ENCODE measurements around the gene STAG3. TPM values are rescaled to one million over a fixed set of nuclear protein-coding genes. Genes with fewer than 3 reads are reported as not detected.
"Not testable (repeated sequence)": the region's sequence is repeated elsewhere in the genome, so short reads cannot be mapped to it uniquely, and the experiment has no call there.

The STAG3 gene, protein sequence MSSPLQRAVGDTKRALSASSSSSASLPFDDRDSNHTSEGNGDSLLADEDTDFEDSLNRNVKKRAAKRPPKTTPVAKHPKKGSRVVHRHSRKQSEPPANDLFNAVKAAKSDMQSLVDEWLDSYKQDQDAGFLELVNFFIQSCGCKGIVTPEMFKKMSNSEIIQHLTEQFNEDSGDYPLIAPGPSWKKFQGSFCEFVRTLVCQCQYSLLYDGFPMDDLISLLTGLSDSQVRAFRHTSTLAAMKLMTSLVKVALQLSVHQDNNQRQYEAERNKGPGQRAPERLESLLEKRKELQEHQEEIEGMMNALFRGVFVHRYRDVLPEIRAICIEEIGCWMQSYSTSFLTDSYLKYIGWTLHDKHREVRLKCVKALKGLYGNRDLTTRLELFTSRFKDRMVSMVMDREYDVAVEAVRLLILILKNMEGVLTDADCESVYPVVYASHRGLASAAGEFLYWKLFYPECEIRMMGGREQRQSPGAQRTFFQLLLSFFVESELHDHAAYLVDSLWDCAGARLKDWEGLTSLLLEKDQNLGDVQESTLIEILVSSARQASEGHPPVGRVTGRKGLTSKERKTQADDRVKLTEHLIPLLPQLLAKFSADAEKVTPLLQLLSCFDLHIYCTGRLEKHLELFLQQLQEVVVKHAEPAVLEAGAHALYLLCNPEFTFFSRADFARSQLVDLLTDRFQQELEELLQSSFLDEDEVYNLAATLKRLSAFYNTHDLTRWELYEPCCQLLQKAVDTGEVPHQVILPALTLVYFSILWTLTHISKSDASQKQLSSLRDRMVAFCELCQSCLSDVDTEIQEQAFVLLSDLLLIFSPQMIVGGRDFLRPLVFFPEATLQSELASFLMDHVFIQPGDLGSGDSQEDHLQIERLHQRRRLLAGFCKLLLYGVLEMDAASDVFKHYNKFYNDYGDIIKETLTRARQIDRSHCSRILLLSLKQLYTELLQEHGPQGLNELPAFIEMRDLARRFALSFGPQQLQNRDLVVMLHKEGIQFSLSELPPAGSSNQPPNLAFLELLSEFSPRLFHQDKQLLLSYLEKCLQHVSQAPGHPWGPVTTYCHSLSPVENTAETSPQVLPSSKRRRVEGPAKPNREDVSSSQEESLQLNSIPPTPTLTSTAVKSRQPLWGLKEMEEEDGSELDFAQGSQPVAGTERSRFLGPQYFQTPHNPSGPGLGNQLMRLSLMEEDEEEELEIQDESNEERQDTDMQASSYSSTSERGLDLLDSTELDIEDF
- polyA plus RNA-seq = 1 to 10 TPM in 1 of 3 donors, under 1 TPM in 2; 0.50 to 2.8 (median 0.72) TPM

DNA sequence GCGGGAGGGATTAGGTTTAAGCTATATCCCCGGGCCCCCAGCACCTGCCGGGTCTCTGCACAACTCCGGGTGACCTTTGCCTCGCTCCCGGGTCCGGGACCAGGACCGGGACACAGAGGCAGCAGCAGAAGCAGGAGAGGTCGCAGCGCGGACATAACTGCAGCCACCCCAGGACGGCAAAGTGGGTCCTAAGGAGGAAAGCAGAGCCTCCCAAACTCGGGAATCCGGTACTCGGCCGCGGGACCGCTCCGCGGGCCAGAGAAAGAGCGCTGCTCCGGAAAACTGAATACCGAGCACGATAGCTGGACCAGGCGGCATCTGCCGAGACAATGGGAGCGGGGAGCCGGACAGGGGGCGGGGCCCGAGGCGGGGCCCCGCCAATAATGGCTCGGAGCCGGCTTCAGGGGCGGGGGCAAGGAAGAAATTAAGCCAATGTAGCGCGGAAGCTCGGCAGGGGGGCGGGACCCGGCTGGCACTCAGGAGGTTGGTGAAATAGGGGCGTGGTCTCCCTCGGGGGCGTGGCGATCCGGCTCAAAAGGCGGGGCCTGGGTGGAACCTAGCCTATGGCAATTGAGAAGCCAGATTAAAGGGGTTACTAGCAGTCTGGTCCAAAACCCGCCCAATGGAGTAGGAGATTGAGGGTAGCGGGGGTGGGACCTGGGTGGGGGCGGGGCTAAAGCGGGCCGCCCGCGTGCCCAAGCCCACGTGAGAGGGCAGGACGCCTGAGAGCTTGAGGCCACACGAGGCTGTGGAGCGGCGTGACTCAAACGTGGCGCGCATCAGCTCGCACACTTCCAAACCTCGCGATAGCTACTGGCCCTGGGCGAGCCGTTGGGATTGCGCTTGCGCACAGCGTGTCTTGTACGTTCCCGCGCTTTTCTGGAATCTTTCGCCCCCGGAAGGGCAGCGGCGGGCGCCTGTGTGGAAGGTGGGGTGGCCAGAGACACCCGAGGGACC is at the start of gene STAG3, which contains the start of gene GPC2:
STAG3 (plus strand) TSS at position 874 of the 957 bp plus-strand sequence. CDS start 2,639 bp downstream, outside the sequence.
GPC2 (minus strand) TSS at position 337 of the 957 bp plus-strand sequence; CDS start at position 155, 182 bp downstream.
- Mint-ChIP-seq H3K9me3 (no peaks in the 10 kb centered on the region), H3K4me1 (peaks cover 27 to 29% of the 10 kb centered on the region in 2 donors), H3K27me3 (ENCODE audit: low read depth in 3 of 3) (peaks cover 0 to 7% (median 4%) of the 10 kb centered on the region in 3 donors), H3K27ac (peak within 1 kb of the TSS in 4 of 6 donors; percentile 30 to 81 (median 59)), H3K4me3 (peak within 1 kb of the TSS; percentile 71 to 83 (median 78)), H3K36me3 (no peaks in the 10 kb centered on the region)
- peak; percentile 96 for DNase-seq

DNA sequence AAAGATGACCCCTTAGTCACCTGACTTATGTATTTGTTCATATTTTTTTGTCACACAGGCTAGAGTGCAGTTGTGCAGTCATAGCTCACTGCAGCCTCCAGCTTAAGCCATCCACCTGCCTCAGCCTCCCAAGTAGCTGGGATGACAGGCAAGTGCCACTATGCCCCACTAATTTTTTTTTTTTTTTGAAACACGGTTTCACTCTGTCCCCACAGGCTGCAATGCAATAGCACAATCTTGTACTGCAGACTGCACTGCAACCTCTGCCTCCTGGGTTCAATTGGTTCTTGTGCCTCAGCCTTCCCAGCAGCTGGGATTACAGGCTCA is 49.1 kb upstream of the STAG3 start:
- H3K27ac Mint-ChIP-seq = peak overlapping the region in 1 of 6 donors; percentile 53
- no peaks in the 10 kb centered on the region for H3K36me3 Mint-ChIP-seq
- peaks cover 5 to 12% (median 8%) of the 10 kb centered on the region in 3 donors for H3K27me3 Mint-ChIP-seq (ENCODE audit: low read depth in 3 of 3)
- no peaks in the 10 kb centered on the region for H3K9me3 Mint-ChIP-seq
- H3K4me1 Mint-ChIP-seq = peaks cover 33 to 37% of the 10 kb centered on the region in 2 donors
- no peak for DNase-seq
- H3K4me3 Mint-ChIP-seq = peak overlapping the region; percentile 66 to 82 (median 77)

DNA sequence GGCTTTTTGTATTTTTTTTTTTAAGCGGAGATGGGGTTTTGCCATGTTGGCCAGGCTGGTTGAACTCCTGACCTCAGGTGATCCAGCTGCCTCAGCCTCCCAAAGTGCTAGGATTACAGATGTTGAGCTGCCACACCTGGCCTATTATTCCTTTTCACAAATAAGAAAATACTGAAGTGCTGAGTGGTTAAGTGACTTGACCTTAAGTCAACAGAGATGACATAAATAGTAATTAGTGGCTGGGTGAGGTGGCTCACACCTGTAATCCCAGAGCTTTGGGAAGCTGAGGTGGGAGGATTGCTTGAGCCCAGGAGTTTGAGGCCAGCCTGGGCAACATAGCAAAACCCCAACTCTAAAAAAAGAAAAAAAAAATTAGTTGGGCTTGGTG is 47.5 kb upstream of the STAG3 start:
- H3K27ac Mint-ChIP-seq = not testable (repeated sequence)
- H3K27me3 Mint-ChIP-seq (ENCODE audit: low read depth in 3 of 3) = peaks cover 5 to 10% (median 8%) of the 10 kb centered on the region in 3 donors

DNA sequence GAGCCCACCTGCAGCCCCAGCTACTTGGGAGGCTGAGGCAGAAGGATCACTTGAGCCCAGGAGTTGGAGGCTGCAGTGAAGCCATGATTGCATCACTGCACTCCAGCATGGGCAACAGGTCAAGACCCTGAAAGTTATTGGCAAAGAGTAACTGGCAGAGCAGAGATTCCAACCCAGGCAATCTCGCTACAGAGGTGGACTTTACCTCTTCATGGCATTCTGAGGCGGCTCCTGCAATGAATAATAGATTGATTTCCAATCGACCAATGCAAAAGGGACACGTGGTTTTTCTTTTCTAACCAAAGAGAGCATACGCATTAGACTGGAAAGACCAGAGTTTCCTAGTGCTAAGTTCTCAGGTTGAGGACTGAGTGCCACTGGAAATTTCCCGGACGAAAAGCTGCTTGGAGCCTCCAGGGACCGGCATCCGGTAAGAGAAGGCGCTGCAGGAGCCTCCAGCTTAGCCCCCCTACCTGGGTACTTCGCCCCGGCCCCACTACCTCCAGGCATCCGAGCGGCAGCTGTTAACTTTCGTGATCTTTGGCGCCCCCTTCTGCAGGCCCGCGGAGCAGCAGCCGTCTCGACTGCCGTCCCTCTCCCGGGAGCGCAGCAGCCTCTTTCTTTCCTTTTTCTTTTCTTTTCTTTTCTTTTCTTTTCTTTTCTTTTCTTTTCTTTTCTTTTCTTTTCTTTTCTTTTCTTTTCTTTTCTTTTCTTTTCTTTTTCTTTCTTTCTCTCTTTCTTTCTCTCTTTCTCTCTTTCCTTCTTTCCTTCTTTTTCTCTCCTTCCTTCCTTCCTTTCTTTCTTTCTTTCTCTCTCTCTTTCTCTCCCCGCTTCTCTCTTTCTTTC is 46.9 kb upstream of the STAG3 start:
- no peak overlapping the region for H3K27ac Mint-ChIP-seq
- peak overlapping the region in 1 of 5 donors; percentile 30 for H3K4me3 Mint-ChIP-seq
- no peaks in the 10 kb centered on the region for H3K36me3 Mint-ChIP-seq
- peaks cover 20 to 21% of the 10 kb centered on the region in 2 donors for H3K4me1 Mint-ChIP-seq
- peaks cover 5 to 13% (median 8%) of the 10 kb centered on the region in 3 donors for H3K27me3 Mint-ChIP-seq (ENCODE audit: low read depth in 3 of 3)
- H3K9me3 Mint-ChIP-seq = no peaks in the 10 kb centered on the region
- peak; percentile 77 for DNase-seq

More for the DNA sequence above, 47.5 kb upstream of the STAG3 start:
- H3K36me3 Mint-ChIP-seq, H3K9me3 Mint-ChIP-seq, H3K4me3 Mint-ChIP-seq, DNase-seq: not testable (repeated sequence)
- H3K4me1 Mint-ChIP-seq = peaks cover 23 to 26% of the 10 kb centered on the region in 2 donors

DNA sequence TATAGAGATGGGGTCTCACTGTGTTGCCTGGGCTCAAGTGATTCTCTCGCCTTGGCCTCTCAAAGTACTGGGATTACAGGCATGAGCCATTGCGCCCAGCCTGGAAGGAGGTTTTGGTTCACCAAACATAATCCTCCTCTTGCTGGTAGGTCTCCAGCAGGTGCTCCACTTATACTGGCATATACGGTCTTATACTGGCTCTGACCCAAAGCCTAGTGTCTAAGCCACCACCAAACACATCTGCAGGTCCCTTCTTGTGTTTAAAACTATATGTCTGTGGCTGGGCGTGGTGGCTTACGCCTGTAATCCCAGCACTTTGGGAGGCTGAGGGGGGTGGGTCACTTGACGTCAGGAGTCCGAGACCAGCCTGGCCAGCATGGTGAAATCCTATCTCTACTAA is 45.6 kb upstream of the STAG3 start:
- no peak overlapping the region for H3K27ac Mint-ChIP-seq
- peaks cover under 1 to 5% (median 3%) of the 10 kb centered on the region in 3 donors for H3K27me3 Mint-ChIP-seq (ENCODE audit: low read depth in 3 of 3)
- no peak for DNase-seq
- no peaks in the 10 kb centered on the region for H3K36me3 Mint-ChIP-seq
- H3K4me3 Mint-ChIP-seq = no peak overlapping the region
- H3K4me1 Mint-ChIP-seq = peaks cover 11% of the 10 kb centered on the region in 2 donors
- H3K9me3 Mint-ChIP-seq = no peaks in the 10 kb centered on the region

DNA sequence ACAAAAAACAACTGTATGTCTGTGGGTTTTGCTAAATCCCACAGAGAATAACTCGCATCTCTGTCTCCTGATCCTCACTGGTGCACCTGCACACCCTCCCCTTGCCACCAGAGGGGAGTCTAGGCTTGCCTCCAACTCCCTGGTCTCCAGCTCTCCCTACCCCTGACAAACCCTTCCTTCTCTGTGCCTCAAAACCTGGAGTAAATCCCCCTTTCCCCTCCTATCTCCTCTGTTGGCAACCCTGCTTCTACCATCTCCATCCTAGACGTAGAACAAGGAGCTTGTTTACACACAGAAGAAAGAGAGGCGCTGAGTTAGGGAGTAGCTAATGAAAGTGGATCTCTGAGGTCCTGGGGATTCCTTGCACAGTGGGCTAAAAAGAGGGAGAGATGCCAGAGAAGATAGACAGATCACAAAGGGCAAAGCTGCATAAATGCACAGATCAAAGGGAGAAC is 45.0 kb upstream of the STAG3 start:
- no peaks in the 10 kb centered on the region for H3K9me3 Mint-ChIP-seq
- peak; percentile 38 to 54 (median 48) for DNase-seq
- H3K36me3 Mint-ChIP-seq = no peaks in the 10 kb centered on the region
- no peak overlapping the region for H3K4me3 Mint-ChIP-seq
- peaks cover 11% of the 10 kb centered on the region in 2 donors for H3K4me1 Mint-ChIP-seq
- peaks cover 0 to 5% (median 3%) of the 10 kb centered on the region in 3 donors for H3K27me3 Mint-ChIP-seq (ENCODE audit: low read depth in 3 of 3)
- H3K27ac Mint-ChIP-seq = no peak overlapping the region

DNA sequence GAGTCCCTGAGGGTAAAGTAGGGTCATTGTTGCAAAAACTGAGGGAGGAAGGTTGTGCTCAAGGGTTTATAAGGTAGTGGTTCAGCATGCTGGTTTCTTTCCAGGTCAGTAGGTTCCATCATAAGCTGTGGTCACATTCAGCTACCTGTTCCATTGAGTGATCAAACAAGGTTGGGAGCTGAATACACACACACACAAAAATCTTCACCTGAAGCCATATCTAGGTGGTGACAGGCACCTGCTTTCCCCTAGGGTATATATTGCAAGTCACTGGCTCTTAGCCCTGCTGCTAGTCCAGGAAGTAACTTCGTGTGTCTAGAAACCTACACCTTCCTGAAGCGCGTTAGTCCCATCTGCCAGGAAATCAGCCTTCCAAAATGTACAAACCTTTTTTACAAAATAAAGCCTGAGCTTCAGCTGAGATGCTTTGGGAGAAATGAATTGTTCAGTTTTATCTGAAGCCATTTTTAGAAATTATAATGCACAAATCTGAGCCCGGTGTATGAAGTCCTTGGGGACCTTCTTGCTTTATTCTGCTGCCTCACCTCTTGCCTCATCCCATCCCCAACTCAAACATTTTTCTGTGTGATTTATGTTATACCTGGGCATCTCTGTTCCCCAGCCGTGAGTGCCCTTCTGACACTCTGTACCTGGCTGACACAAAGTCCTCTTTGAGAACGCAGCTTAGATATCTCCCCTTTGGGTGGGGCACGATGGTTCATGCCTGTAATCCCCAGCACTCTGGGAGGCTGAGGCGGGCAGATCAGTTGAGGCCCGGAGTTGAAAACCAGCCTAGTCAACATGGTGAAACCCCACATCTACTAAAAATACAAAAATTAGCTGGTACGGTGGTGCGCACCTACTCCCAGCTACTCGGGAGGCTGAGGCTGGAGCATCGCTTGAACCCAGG is 39.6 kb upstream of the STAG3 start:
- Mint-ChIP-seq H3K27ac (no peak overlapping the region), H3K27me3 (ENCODE audit: low read depth in 3 of 3) (peaks cover 0 to 8% (median 5%) of the 10 kb centered on the region in 3 donors), H3K36me3 (no peaks in the 10 kb centered on the region), H3K9me3 (no peaks in the 10 kb centered on the region), H3K4me1 (no peaks in the 10 kb centered on the region), H3K4me3 (no peak overlapping the region)
- no peak for DNase-seq

DNA sequence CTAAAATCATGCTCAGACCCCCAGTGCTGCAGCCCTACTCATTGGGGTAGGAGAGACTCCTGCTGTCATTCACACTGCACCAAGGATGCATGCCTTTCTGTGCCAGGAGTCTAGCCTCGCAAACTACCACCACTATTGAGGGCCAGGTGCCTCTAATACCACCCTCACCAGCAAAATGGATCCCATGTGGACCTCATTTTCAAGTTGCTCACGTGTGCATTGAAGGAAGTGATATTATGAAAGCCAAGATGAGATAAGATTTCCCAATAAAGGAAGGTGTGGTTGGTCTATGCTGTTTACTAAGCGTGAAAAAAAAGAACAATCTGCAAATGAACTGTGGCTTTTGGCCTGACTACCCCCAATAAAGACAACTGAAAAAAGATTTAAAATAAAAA is 36.2 kb upstream of the STAG3 start:
- Mint-ChIP-seq H3K27me3 (ENCODE audit: low read depth in 3 of 3) (peaks cover 0 to 9% (median 2%) of the 10 kb centered on the region in 3 donors), H3K4me3 (no peak overlapping the region), H3K9me3 (no peaks in the 10 kb centered on the region), H3K27ac (no peak overlapping the region), H3K4me1 (no peaks in the 10 kb centered on the region), H3K36me3 (no peaks in the 10 kb centered on the region)
- DNase-seq = no peak

DNA sequence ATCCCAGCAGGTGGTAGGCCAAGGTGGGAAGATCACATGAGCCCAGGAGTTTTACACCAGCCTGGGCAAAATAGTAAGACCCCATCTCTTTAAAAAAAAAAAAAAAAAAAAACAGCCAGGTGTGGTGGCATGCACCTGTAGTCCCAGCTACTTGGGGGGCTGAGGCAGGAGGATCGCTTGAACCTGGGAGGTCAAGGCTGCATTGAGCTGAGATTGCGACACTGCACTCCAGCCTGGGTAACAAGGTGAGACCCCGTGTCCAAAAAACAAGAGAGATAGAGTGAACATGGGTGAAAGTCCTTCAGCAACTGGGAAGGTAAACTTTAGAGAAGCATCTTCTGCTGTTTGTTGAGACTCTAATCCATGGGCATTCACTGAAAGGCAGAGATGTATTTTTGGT is 35.3 kb upstream of the STAG3 start:
- Mint-ChIP-seq H3K27ac (no peak overlapping the region), H3K4me3 (no peak overlapping the region), H3K36me3 (no peaks in the 10 kb centered on the region), H3K4me1 (no peaks in the 10 kb centered on the region), H3K27me3 (ENCODE audit: low read depth in 3 of 3) (peaks cover 0 to 9% (median 2%) of the 10 kb centered on the region in 3 donors), H3K9me3 (no peaks in the 10 kb centered on the region)
- no peak for DNase-seq

DNA sequence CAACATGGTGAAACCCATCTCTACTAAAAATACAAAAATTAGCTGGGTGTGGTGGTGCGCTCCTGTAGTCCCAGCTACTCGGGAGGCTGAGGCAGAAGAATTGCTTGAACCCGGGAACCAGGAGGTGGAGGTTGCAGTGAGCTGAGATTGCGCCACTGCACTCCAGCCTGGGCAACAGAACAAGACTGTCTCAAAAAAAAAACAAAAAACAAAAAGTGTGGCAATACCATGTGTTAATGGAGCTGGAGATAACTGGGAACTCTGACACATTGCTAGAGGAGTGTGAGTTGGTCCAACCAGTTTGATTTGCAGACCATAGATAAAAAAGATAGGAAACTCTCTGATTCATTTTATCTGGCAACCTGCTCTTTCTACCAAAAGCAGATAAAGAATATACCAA is 31.4 kb upstream of the STAG3 start:
- H3K4me3 Mint-ChIP-seq, H3K9me3 Mint-ChIP-seq, H3K36me3 Mint-ChIP-seq, H3K27ac Mint-ChIP-seq, DNase-seq: not testable (repeated sequence)
- Mint-ChIP-seq H3K27me3 (ENCODE audit: low read depth in 3 of 3) (peaks cover 4 to 13% (median 6%) of the 10 kb centered on the region in 3 donors), H3K4me1 (peaks cover 21 to 25% of the 10 kb centered on the region in 2 donors)

DNA sequence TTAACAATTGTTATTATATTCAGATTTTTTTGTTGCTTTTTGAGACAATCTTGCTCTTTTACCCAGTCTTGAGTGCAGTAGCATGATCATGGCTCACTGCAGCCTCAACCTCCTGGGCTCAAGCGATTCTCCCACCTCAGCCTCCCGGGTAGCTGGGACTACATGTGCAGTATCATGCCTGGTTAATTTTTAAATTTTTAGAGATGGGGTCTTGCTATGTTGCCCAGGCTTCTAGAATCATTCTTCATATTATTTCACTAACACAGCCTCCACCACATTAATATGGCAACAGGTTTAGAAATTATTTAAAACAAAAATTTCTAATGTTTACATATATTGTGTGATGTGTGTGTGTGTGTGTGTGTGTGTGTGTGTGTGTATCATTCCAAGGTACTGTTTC is 30.4 kb upstream of the STAG3 start:
- no peak for DNase-seq
- H3K4me1 Mint-ChIP-seq = peaks cover 24 to 33% of the 10 kb centered on the region in 2 donors
- peak overlapping the region in 1 of 5 donors; percentile 71 for H3K4me3 Mint-ChIP-seq
- peaks cover 4 to 9% (median 6%) of the 10 kb centered on the region in 3 donors for H3K27me3 Mint-ChIP-seq (ENCODE audit: low read depth in 3 of 3)
- peak overlapping the region in 2 of 6 donors; percentile 74 to 93 for H3K27ac Mint-ChIP-seq
- peaks cover 5 to 6% (median 6%) of the 10 kb centered on the region in 3 donors for H3K36me3 Mint-ChIP-seq
- no peaks in the 10 kb centered on the region for H3K9me3 Mint-ChIP-seq
